GM21526 (cell line): ENCODE measurements around the gene MOCS1.

Source experiments
- ATAC-seq: cut with Tn5 transposase; IDR thresholded peaks from one replicate; pipeline ENCODE4 v1.9.1; 2021; ENCODE audit warnings: moderate library complexity; ENCODE audit not compliant: unreplicated experiment, low FRiP score

The MOCS1 gene

GRCh38 chr6:39905640-39905975 is 28.7 kb downstream of the MOCS1 start:
- ATAC-seq = no peak

- no peak for ATAC-seq
Measured at GRCh38 chr6:39904946-39905639, 29.2 kb downstream of the MOCS1 start.

GRCh38 chr6:39903656-39904055 is 30.6 kb downstream of the MOCS1 start:
- no peak for ATAC-seq

- no peak for ATAC-seq
Measured at GRCh38 chr6:39902786-39903465, 31.3 kb downstream of the MOCS1 start.

- ATAC-seq = no peak
Measured at GRCh38 chr6:39902136-39902535, 32.1 kb downstream of the MOCS1 start.

- ATAC-seq = no peak
Measured at GRCh38 chr6:39901670-39902069, 32.6 kb downstream of the MOCS1 start.

GRCh38 chr6:39901116-39901655 is 33.1 kb downstream of the MOCS1 start:
- no peak for ATAC-seq

GRCh38 chr6:39899554-39900295 is 34.5 kb downstream of the MOCS1 start:
- no peak for ATAC-seq

- no peak for ATAC-seq
Measured at GRCh38 chr6:39898625-39899024, 35.6 kb downstream of the MOCS1 start.

GRCh38 chr6:39897698-39898097 is 36.6 kb downstream of the MOCS1 start:
- no peak for ATAC-seq

GRCh38 chr6:39896701-39897100 is 37.6 kb downstream of the MOCS1 start:
- ATAC-seq = no peak

GRCh38 chr6:39893286-39893685 is 41.0 kb downstream of the MOCS1 start:
- no peak for ATAC-seq

GRCh38 chr6:39892490-39893129 is 41.7 kb downstream of the MOCS1 start:
- ATAC-seq = no peak

GRCh38 chr6:39891976-39892375 is 42.3 kb downstream of the MOCS1 start:
- no peak for ATAC-seq

- no peak for ATAC-seq
Measured at GRCh38 chr6:39891353-39891752, 42.9 kb downstream of the MOCS1 start.

- ATAC-seq = no peak
Measured at GRCh38 chr6:39889229-39889628, 45.0 kb downstream of the MOCS1 start.

GRCh38 chr6:39887692-39888450 is 46.4 kb downstream of the MOCS1 start:
- no peak for ATAC-seq

- no peak for ATAC-seq
Measured at GRCh38 chr6:39886871-39887270, 47.4 kb downstream of the MOCS1 start.

- ATAC-seq = no peak
Measured at GRCh38 chr6:39885691-39886090, 48.6 kb downstream of the MOCS1 start.

- no peak for ATAC-seq
Measured at GRCh38 chr6:39884696-39885095, 49.6 kb downstream of the MOCS1 start.
